Small intestine (tissue), 7 donors: ENCODE results near the gene DNAJC3. TPM values are rescaled to one million over a fixed set of nuclear protein-coding genes. Genes with fewer than 3 reads are reported as not detected.

Experiments used
- DNase-seq, 2 donors: peaks; one replicate each; pipeline versions ENCODE4 v3.0.0 to v3.0.0-alpha.2; 2013
- FAIRE-seq: peaks from 2 replicates; lab custom pipeline; 2012; peaks lifted over from hg19 to GRCh38; lab: Jason Lieb, UNC
- H3K27ac ChIP-seq, 3 donors: one replicate each; pipeline ENCODE4 v1.5.1; 2013; ENCODE audit warnings: low read length in 2 of 3, mild to moderate bottlenecking in 2 of 3, control low read depth in 1 of 3, inconsistent platforms in 1 of 3, low read depth in 1 of 3, moderate library complexity in 1 of 3
- H3K27me3 ChIP-seq, 3 donors: one replicate each; pipeline ENCODE4 v1.6.1; 2013; ENCODE audit warnings: low read length in 3 of 3, inconsistent platforms in 1 of 3; ENCODE audit not compliant: control insufficient read depth in 3 of 3, insufficient read depth in 3 of 3
- H3K36me3 ChIP-seq, 3 donors: one replicate each; pipeline ENCODE4 v1.6.1; 2013; ENCODE audit warnings: low read length in 3 of 3, inconsistent platforms in 1 of 3, low read depth in 1 of 3, mild to moderate bottlenecking in 1 of 3, moderate library complexity in 1 of 3; ENCODE audit not compliant: control insufficient read depth in 3 of 3, insufficient read depth in 2 of 3
- H3K4me1 ChIP-seq, 3 donors: one replicate each; pipeline ENCODE4 v1.6.1; 2013; ENCODE audit warnings: low read length in 2 of 3, inconsistent platforms in 1 of 3, low read depth in 1 of 3, mild to moderate bottlenecking in 1 of 3, moderate library complexity in 1 of 3; ENCODE audit not compliant: control insufficient read depth in 3 of 3, insufficient read depth in 2 of 3
- H3K4me3 ChIP-seq, 3 donors: one replicate each; pipeline ENCODE4 v1.5.1; 2013; ENCODE audit warnings: low read length in 3 of 3, control low read depth in 1 of 3, inconsistent platforms in 1 of 3, low read depth in 1 of 3, mild to moderate bottlenecking in 1 of 3, moderate library complexity in 1 of 3
- H3K9me3 ChIP-seq, 2 donors: one replicate each; pipeline ENCODE4 v1.6.1; 2013; ENCODE audit warnings: low read depth in 1 of 2, low read length in 1 of 2; ENCODE audit not compliant: control insufficient read depth in 2 of 2, insufficient read depth in 1 of 2
- WGBS, 3 donors: extraction: QIAGEN DNeasy Blood & Tissue Kit; methylation state at CpG; one replicate each; pipeline ENCODE4 v1.1.7; 2013; 5-methylcytosine and 5-hydroxymethylcytosine counted together
- polyA plus RNA-seq, 4 donors: library from polyadenylated mRNA; stranded (reverse) in 3 of 4; unstranded in 1 of 4; fragments of 200-250 nt in 3 of 4; fragments of 120-200 nt in 1 of 4; gene quantifications; one replicate each; pipeline versions ENCODE4 v1.2.1 to v1.2.3, GENCODE V29; 2013
- donor health status: healthy with polysubstance abuse.
- donor health status: control.
- donor health status: control.
- donor health status: Bipolar disorder and iron deficiency.
- donor health status: healthy.

DNAJC3 gene
- polyA plus RNA-seq, 4 donors: 8.7 to 50.3 (median 19.3) TPM

DNA sequence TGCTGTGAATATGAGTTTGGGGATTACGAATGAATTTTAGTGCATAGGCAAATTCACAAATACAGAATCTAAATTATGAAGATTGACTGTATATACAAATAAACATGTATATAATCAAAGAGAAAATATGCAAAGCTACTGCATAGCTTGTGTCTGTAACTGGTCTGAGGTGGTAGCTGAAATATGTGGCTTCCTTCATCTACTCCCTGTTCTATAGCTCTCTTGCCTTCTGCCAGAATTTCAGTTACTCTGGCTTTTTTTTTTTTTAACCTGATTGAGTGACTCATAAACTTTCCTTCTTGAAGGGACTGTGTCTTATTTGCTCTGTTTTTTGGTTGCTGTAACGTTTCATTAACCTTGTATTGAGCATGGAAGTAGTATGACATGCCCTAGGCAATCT, 26.6 kb downstream of the DNAJC3 start:
- no peak for DNase-seq
- H3K4me3 ChIP-seq: no peak overlapping the region
- no peak for FAIRE-seq
- peaks cover 0 to 3% (median 0%) of the 10 kb centered on the region in 3 donors for H3K36me3 ChIP-seq
- WGBS, 3 donors: 77 to 86% (median 83%) methylated on average over 2 of the region's 2 CpGs
- peaks cover 0 to 6% (median 0%) of the 10 kb centered on the region in 3 donors for H3K4me1 ChIP-seq
- H3K27me3 ChIP-seq: no peaks in the 10 kb centered on the region
- no peak overlapping the region for H3K27ac ChIP-seq
- no peaks in the 10 kb centered on the region for H3K9me3 ChIP-seq

DNA sequence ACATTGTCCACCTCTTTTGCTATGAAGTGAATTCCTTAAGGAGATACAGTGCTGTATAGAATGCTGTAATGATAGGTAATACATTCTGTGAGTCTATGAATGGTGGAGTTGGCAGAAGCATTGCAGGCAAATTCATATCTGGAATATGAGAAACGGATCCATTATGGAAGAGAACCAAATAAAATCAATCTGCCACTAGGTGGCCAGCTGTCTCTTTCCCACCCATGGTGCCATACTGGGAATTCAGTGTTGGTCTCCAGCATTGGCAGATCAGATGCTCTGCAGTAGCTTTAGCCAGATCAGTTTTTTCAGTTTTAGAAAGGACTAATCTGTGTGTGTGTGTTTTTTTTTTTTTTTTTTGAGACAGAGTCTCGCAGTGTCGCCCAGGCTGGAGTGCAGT, 27.6 kb downstream of the DNAJC3 start:
- Histone ChIP-seq H3K27me3 (no peaks in the 10 kb centered on the region), H3K4me1 (peaks cover 0 to 6% (median 0%) of the 10 kb centered on the region in 3 donors), H3K36me3 (peaks cover 0 to 3% (median 0%) of the 10 kb centered on the region in 3 donors), H3K9me3 (no peaks in the 10 kb centered on the region), H3K27ac (no peak overlapping the region), H3K4me3 (no peak overlapping the region)
- no peak for DNase-seq
- no peak for FAIRE-seq
- WGBS, 3 donors: 94 to 97% (median 95%) methylated on average over 3 of the region's 3 CpGs

- FAIRE-seq (no peak), DNase-seq (no peak)
- H3K36me3 ChIP-seq: peaks cover 0 to 18% (median 3%) of the 10 kb centered on the region in 3 donors
- H3K27me3 ChIP-seq: no peaks in the 10 kb centered on the region
- peaks cover 0 to 3% of the 10 kb centered on the region in 2 donors for H3K9me3 ChIP-seq
- H3K27ac ChIP-seq: no peak overlapping the region
- no peak overlapping the region for H3K4me3 ChIP-seq
- 88 to 100% (median 100%) methylated on average over 1 of the region's 1 CpG for WGBS, 3 donors
- peaks cover 0 to 4% (median 0%) of the 10 kb centered on the region in 3 donors for H3K4me1 ChIP-seq
Observed at GRCh38 chr13:95706356-95706755, 29.4 kb downstream of the DNAJC3 start.

- H3K27me3 ChIP-seq: no peaks in the 10 kb centered on the region
- peaks cover 0 to 4% of the 10 kb centered on the region in 2 donors for H3K9me3 ChIP-seq
- WGBS, 3 donors: 82 to 89% (median 88%) methylated on average over 4 of the region's 4 CpGs
- H3K27ac ChIP-seq: no peak overlapping the region
- peaks cover 0 to 4% (median 0%) of the 10 kb centered on the region in 3 donors for H3K4me1 ChIP-seq
- H3K4me3 ChIP-seq: no peak overlapping the region
- no peak for DNase-seq
- peaks cover 0 to 19% (median 3%) of the 10 kb centered on the region in 3 donors for H3K36me3 ChIP-seq
- no peak for FAIRE-seq
Observed at GRCh38 chr13:95707035-95707434, 30.1 kb downstream of the DNAJC3 start.

DNA sequence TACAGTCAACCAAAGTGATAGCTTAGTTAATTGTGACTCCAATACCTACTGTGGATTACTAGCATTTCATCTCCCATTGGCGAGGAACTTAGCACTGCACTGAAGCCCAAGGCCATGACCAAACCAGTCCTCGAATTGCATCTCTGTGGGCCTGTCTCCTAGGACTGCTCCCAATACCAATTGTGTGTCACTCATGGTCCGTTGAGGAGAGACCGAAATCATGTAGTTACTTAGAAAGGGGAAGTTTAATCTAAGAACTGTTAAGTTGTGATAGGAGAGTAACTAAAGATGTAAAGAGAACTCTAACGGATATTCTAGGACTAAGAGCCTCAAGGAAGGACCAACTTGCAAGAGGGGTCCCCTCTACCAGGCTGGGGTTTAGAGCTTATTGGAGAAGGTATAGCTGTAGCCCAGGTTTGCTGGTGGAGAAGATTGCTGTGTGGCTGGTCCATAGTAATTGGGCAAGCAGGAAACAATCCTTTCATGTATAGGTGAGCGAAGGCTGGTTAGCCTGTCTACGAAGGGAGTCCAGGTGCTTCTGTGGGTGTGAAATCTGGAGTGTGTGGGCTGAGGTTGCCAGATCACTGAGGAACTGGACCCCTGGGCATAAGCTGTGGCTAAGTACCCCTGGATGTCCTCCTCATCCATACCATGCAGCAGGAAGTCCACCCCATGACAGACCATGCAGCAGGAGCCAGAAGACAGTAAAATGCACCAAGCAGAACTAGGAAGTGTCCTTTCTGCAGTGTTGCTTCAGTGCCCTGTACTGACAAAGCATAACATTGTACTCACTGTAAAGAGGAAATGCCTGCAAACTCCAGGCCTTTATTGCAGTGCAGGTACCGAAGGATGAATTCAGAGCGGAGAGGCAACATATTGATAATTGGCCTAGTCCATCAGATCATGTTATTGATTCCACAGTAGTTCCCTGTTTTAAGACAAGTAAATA, 30.8 kb downstream of the DNAJC3 start:
- Histone ChIP-seq H3K4me1 (peaks cover 0 to 4% (median 0%) of the 10 kb centered on the region in 3 donors), H3K27me3 (no peaks in the 10 kb centered on the region), H3K4me3 (no peak overlapping the region), H3K36me3 (peaks cover 0 to 23% (median 4%) of the 10 kb centered on the region in 3 donors), H3K27ac (peak overlapping the region in 1 of 3 donors; percentile 4), H3K9me3 (peaks cover 0 to 9% of the 10 kb centered on the region in 2 donors)
- WGBS, 3 donors: 89 to 96% (median 95%) methylated on average over 9 of the region's 9 CpGs
- DNase-seq: no peak
- no peak for FAIRE-seq

DNA sequence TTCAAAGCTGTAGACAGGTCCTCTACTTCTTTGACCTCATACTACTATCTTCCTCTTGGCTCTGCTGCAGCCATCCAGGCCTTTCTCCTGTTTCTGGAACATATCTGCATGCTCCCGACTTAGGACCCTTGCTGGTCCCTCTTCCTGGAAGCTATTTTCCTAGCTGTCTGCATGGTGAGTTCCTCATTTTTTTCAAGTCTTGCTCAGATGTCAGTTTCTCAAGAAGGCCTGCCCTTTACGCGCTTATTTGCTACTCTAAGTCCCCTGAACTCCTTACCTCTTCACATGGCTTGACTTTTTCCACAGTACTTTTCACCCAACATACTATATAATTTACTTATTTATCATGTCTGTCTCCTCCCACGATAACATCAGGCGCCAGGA, 31.4 kb downstream of the DNAJC3 start:
- no peak overlapping the region for H3K27ac ChIP-seq
- peaks cover 0 to 12% of the 10 kb centered on the region in 2 donors for H3K9me3 ChIP-seq
- no peaks in the 10 kb centered on the region for H3K27me3 ChIP-seq
- H3K36me3 ChIP-seq: peaks cover under 1 to 25% (median 7%) of the 10 kb centered on the region in 3 donors
- no peak for FAIRE-seq
- H3K4me1 ChIP-seq: peaks cover 0 to 4% (median 0%) of the 10 kb centered on the region in 3 donors
- WGBS, 3 donors: 87 to 93% (median 91%) methylated on average over 5 of the region's 5 CpGs
- DNase-seq: no peak
- no peak overlapping the region for H3K4me3 ChIP-seq

- H3K4me3 ChIP-seq: no peak overlapping the region
- no peak overlapping the region for H3K27ac ChIP-seq
- peaks cover 2 to 25% (median 8%) of the 10 kb centered on the region in 3 donors for H3K36me3 ChIP-seq
- peaks cover 0 to 4% (median 0%) of the 10 kb centered on the region in 3 donors for H3K4me1 ChIP-seq
- DNase-seq (no peak), FAIRE-seq (no peak)
- WGBS, 3 donors: 89 to 95% (median 92%) methylated on average over 4 of the region's 4 CpGs
- peaks cover 0 to 16% of the 10 kb centered on the region in 2 donors for H3K9me3 ChIP-seq
- no peaks in the 10 kb centered on the region for H3K27me3 ChIP-seq
Observed at GRCh38 chr13:95708811-95709500, 32.0 kb downstream of the DNAJC3 start.

- 77 to 94% (median 84%) methylated on average over 2 of the region's 2 CpGs for WGBS, 3 donors
- Histone ChIP-seq H3K36me3 (peaks cover 2 to 27% (median 8%) of the 10 kb centered on the region in 3 donors), H3K4me1 (peaks cover 0 to 4% (median 0%) of the 10 kb centered on the region in 3 donors), H3K4me3 (no peak overlapping the region), H3K27me3 (no peaks in the 10 kb centered on the region), H3K9me3 (peaks cover 0 to 16% of the 10 kb centered on the region in 2 donors), H3K27ac (no peak overlapping the region)
- FAIRE-seq (no peak), DNase-seq (no peak)
Observed at GRCh38 chr13:95710313-95710712, 33.4 kb downstream of the DNAJC3 start.
